Mononuclear cell (primary cell): ENCODE results near the gene CCN5. TPM values are rescaled to one million over a fixed set of nuclear protein-coding genes. Genes with fewer than 3 reads are reported as not detected.

Source experiments
- H3K27me3 ChIP-seq: 2 replicates; pipeline ENCODE4 v1.6.0; 2011; ENCODE audit warnings: low read length, control low read depth; ENCODE audit not compliant: insufficient read depth
- H3K4me1 ChIP-seq: 2 replicates; pipeline ENCODE4 v1.5.1; 2011; ENCODE audit warnings: mild to moderate bottlenecking, low read length, control low read depth; ENCODE audit not compliant: insufficient read depth
- H3K4me3 ChIP-seq: 2 replicates; pipeline ENCODE4 v1.5.1; 2011; ENCODE audit warnings: mild to moderate bottlenecking, low read length, moderate library complexity
- H3K9me3 ChIP-seq: 2 replicates; pipeline ENCODE4 v1.5.1; 2011; ENCODE audit warnings: low read depth, mild to moderate bottlenecking, control low read depth, low read length
- total RNA-seq: library from RNA; depleted of rRNA; stranded (reverse); fragments of >200 nt; gene quantifications from one replicate; pipeline ENCODE4 v1.2.3, GENCODE V29; 2012

The CCN5 gene
- total RNA-seq, 1 donor = not detected

- Histone ChIP-seq H3K4me1 (no peaks in the 10 kb centered on the region), H3K4me3 (no peak overlapping the region), H3K9me3 (no peaks in the 10 kb centered on the region), H3K27me3 (no peaks in the 10 kb centered on the region)
These were observed 4.7 kb downstream of the CCN5 start for GRCh38 chr20:44719841-44720240.

GRCh38 chr20:44720621-44720996 is 5.4 kb downstream of the CCN5 start:
- Histone ChIP-seq H3K9me3 (no peaks in the 10 kb centered on the region), H3K4me3 (no peak overlapping the region), H3K27me3 (no peaks in the 10 kb centered on the region), H3K4me1 (no peaks in the 10 kb centered on the region)

- Histone ChIP-seq H3K4me1 (no peaks in the 10 kb centered on the region), H3K27me3 (no peaks in the 10 kb centered on the region), H3K9me3 (no peaks in the 10 kb centered on the region), H3K4me3 (no peak overlapping the region)
These were observed 6.0 kb downstream of the CCN5 start for GRCh38 chr20:44720997-44721784.

- H3K4me1 ChIP-seq = no peaks in the 10 kb centered on the region
- H3K4me3 ChIP-seq = no peak overlapping the region
- H3K9me3 ChIP-seq = no peaks in the 10 kb centered on the region
- no peaks in the 10 kb centered on the region for H3K27me3 ChIP-seq
These were observed 6.6 kb downstream of the CCN5 start for GRCh38 chr20:44721785-44722054.

GRCh38 chr20:44722990-44723389 is 7.8 kb downstream of the CCN5 start:
- Histone ChIP-seq H3K4me1 (no peaks in the 10 kb centered on the region), H3K4me3 (no peak overlapping the region), H3K27me3 (no peaks in the 10 kb centered on the region), H3K9me3 (no peaks in the 10 kb centered on the region)

GRCh38 chr20:44723391-44723790 is 8.2 kb downstream of the CCN5 start:
- Histone ChIP-seq H3K4me1 (no peaks in the 10 kb centered on the region), H3K9me3 (no peaks in the 10 kb centered on the region), H3K27me3 (no peaks in the 10 kb centered on the region), H3K4me3 (no peak overlapping the region)

GRCh38 chr20:44723798-44724362 is 8.7 kb downstream of the CCN5 start:
- Histone ChIP-seq H3K4me3 (no peak overlapping the region), H3K9me3 (no peaks in the 10 kb centered on the region), H3K4me1 (no peaks in the 10 kb centered on the region), H3K27me3 (no peaks in the 10 kb centered on the region)

- Histone ChIP-seq H3K27me3 (no peaks in the 10 kb centered on the region), H3K9me3 (no peaks in the 10 kb centered on the region)
These were observed 9.4 kb downstream of the CCN5 start for GRCh38 chr20:44724423-44725091.

GRCh38 chr20:44725837-44726236 is 10.7 kb downstream of the CCN5 start:
- Histone ChIP-seq H3K4me1 (no peaks in the 10 kb centered on the region), H3K4me3 (no peak overlapping the region), H3K9me3 (no peaks in the 10 kb centered on the region), H3K27me3 (no peaks in the 10 kb centered on the region)

More at GRCh38 chr20:44724423-44725091, 9.4 kb downstream of the CCN5 start:
- H3K4me3 ChIP-seq = no peak overlapping the region
- no peaks in the 10 kb centered on the region for H3K4me1 ChIP-seq

- Histone ChIP-seq H3K4me1 (no peaks in the 10 kb centered on the region), H3K27me3 (no peaks in the 10 kb centered on the region), H3K9me3 (no peaks in the 10 kb centered on the region), H3K4me3 (no peak overlapping the region)
These were observed 11.9 kb downstream of the CCN5 start for GRCh38 chr20:44727039-44727438.

- no peaks in the 10 kb centered on the region for H3K9me3 ChIP-seq
- H3K4me3 ChIP-seq = no peak overlapping the region
These were observed 12.5 kb downstream of the CCN5 start for GRCh38 chr20:44727651-44728050.

GRCh38 chr20:44728801-44729443 is 13.8 kb downstream of the CCN5 start:
- Histone ChIP-seq H3K4me1 (no peaks in the 10 kb centered on the region), H3K27me3 (no peaks in the 10 kb centered on the region), H3K9me3 (no peaks in the 10 kb centered on the region), H3K4me3 (no peak overlapping the region)

More at GRCh38 chr20:44727651-44728050, 12.5 kb downstream of the CCN5 start:
- H3K4me1 ChIP-seq = no peaks in the 10 kb centered on the region
- no peaks in the 10 kb centered on the region for H3K27me3 ChIP-seq

- Histone ChIP-seq H3K9me3 (no peaks in the 10 kb centered on the region), H3K4me1 (no peaks in the 10 kb centered on the region), H3K4me3 (no peak overlapping the region), H3K27me3 (no peaks in the 10 kb centered on the region)
These were observed 15.3 kb downstream of the CCN5 start for GRCh38 chr20:44730441-44730840.

GRCh38 chr20:44731657-44732056 is 16.5 kb downstream of the CCN5 start:
- peaks cover 9% of the 10 kb centered on the region for H3K4me1 ChIP-seq
- H3K4me3 ChIP-seq = no peak overlapping the region
- H3K9me3 ChIP-seq = no peaks in the 10 kb centered on the region
- H3K27me3 ChIP-seq = no peaks in the 10 kb centered on the region

- Histone ChIP-seq H3K9me3 (no peaks in the 10 kb centered on the region), H3K4me3 (no peak overlapping the region), H3K4me1 (peaks cover 12% of the 10 kb centered on the region), H3K27me3 (no peaks in the 10 kb centered on the region)
These were observed 17.2 kb downstream of the CCN5 start for GRCh38 chr20:44732327-44732726.
